ENCODE data around the gene GPC4. TPM values are rescaled to one million over a fixed set of nuclear protein-coding genes. Genes with fewer than 3 reads are reported as not detected.

GPC4 gene
- total and polyA plus RNA-seq, 5 donors from 2014 or later = not detected

DNA sequence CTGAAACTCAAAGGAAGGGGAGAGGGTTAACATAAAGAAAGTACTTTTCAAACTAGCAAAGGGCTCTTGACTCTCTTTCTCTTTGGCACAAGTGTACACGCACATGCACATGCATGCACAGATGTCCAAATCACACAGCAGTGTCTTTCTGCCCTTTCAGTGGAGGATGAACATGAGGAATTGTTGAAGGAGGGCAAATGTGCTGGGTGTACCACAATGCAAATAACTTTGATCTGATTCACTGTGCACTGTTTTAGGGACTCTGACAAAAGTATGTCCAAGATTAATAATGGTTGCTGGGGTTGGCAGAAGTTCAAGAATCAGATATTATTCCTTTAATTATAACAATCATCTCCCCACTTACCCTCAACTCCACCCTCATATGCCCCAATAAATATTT lies 93.8 kb downstream of the GPC4 start:
- Histone ChIP-seq H3K4me3 (ENCODE audit: low read depth, low read length) (no peak overlapping the region), H3K36me3 (ENCODE audit: control insufficient read depth, insufficient read depth, low read length) (no peaks in the 10 kb centered on the region), H3K27me3 (ENCODE audit: control insufficient read depth, insufficient read depth, low read length) (no peaks in the 10 kb centered on the region), H3K27ac (ENCODE audit: insufficient read depth, low read length, poor library complexity, severe bottlenecking) (no peak overlapping the region), H3K9me3 (ENCODE audit: control insufficient read depth in 2 of 2, low read length in 2 of 2) (no peaks in the 10 kb centered on the region), H3K4me1 (ENCODE audit: control insufficient read depth, insufficient read depth, low read length, poor library complexity, severe bottlenecking) (no peaks in the 10 kb centered on the region)
- Mint-ChIP-seq H3K27ac (no peak overlapping the region), H3K27me3 (no peaks in the 10 kb centered on the region), H3K4me1 (no peaks in the 10 kb centered on the region), H3K9me3 (peaks cover 0 to 3% (median 0%) of the 10 kb centered on the region in 7 donors), H3K36me3 (no peaks in the 10 kb centered on the region), H3K4me3 (no peak overlapping the region)
- DNase-seq (no peak), ATAC-seq (ENCODE audit: low read depth in 2 of 2) (no peak)

DNA sequence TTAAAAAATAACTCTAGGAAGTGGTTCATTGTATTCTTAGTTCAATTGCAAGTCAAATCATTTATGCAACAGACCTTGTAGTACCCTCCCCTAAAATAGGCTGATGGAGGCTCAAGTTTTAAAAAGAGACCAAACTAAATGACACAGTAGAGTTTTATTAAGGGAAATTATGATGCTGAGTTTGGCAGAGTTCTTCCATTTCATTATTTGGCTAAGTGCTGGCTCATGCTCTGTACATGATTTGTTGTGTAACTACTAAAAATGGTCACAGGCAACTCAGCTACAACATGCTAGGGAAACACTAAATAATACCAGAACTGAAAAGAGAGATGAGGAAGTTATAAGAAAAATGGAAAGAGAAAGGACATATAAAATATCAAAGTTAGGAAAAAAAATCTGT lies 101.0 kb downstream of the GPC4 start:
- no peaks in the 10 kb centered on the region for H3K9me3 ChIP-seq (ENCODE audit: control insufficient read depth in 2 of 2, low read length in 2 of 2)
- H3K4me3 ChIP-seq (ENCODE audit: low read depth, low read length) = no peak overlapping the region
- no peaks in the 10 kb centered on the region for H3K27me3 Mint-ChIP-seq
- H3K9me3 Mint-ChIP-seq = peaks cover 0 to 1% (median 0%) of the 10 kb centered on the region in 7 donors
- no peaks in the 10 kb centered on the region for H3K36me3 ChIP-seq (ENCODE audit: control insufficient read depth, insufficient read depth, low read length)
- no peaks in the 10 kb centered on the region for H3K27me3 ChIP-seq (ENCODE audit: control insufficient read depth, insufficient read depth, low read length)
- no peak overlapping the region for H3K27ac Mint-ChIP-seq
- no peaks in the 10 kb centered on the region for H3K36me3 Mint-ChIP-seq
- no peak for ATAC-seq (ENCODE audit: low read depth in 2 of 2)
- no peaks in the 10 kb centered on the region for H3K4me1 Mint-ChIP-seq
- no peaks in the 10 kb centered on the region for H3K4me1 ChIP-seq (ENCODE audit: control insufficient read depth, insufficient read depth, low read length, poor library complexity, severe bottlenecking)
- DNase-seq = no peak
- no peak overlapping the region for H3K4me3 Mint-ChIP-seq
- H3K27ac ChIP-seq (ENCODE audit: insufficient read depth, low read length, poor library complexity, severe bottlenecking) = no peak overlapping the region

DNA sequence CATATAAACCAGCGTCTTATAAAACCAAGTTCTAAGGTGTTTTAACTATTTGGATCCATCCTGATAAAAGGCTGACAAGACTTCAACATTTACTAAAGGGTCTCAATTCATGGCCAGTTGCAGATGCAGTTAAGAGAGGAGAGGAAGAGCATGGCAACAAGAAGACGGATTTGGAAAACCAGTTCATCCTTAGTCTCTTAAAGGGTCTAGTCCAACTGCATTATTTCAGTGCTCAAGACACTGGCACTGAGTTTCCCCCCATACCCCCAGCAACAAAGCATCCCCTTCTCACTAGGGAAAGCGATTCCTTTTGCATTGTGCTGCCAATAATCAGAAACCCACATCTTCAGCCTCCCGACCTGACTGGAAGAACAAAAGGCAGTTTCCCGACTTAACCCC lies 106.8 kb downstream of the GPC4 start:
- no peak overlapping the region for H3K4me3 ChIP-seq (ENCODE audit: low read depth, low read length)
- H3K36me3 ChIP-seq (ENCODE audit: control insufficient read depth, insufficient read depth, low read length) = no peaks in the 10 kb centered on the region
- Mint-ChIP-seq H3K9me3 (no peaks in the 10 kb centered on the region), H3K4me1 (no peaks in the 10 kb centered on the region), H3K27me3 (no peaks in the 10 kb centered on the region), H3K36me3 (no peaks in the 10 kb centered on the region), H3K4me3 (no peak overlapping the region), H3K27ac (no peak overlapping the region)
- no peaks in the 10 kb centered on the region for H3K4me1 ChIP-seq (ENCODE audit: control insufficient read depth, insufficient read depth, low read length, poor library complexity, severe bottlenecking)
- DNase-seq (no peak), ATAC-seq (ENCODE audit: low read depth in 2 of 2) (no peak)
- H3K27ac ChIP-seq (ENCODE audit: insufficient read depth, low read length, poor library complexity, severe bottlenecking) = no peak overlapping the region
- no peaks in the 10 kb centered on the region for H3K27me3 ChIP-seq (ENCODE audit: control insufficient read depth, insufficient read depth, low read length)
- H3K9me3 ChIP-seq (ENCODE audit: control insufficient read depth in 2 of 2, low read length in 2 of 2) = no peaks in the 10 kb centered on the region

DNA sequence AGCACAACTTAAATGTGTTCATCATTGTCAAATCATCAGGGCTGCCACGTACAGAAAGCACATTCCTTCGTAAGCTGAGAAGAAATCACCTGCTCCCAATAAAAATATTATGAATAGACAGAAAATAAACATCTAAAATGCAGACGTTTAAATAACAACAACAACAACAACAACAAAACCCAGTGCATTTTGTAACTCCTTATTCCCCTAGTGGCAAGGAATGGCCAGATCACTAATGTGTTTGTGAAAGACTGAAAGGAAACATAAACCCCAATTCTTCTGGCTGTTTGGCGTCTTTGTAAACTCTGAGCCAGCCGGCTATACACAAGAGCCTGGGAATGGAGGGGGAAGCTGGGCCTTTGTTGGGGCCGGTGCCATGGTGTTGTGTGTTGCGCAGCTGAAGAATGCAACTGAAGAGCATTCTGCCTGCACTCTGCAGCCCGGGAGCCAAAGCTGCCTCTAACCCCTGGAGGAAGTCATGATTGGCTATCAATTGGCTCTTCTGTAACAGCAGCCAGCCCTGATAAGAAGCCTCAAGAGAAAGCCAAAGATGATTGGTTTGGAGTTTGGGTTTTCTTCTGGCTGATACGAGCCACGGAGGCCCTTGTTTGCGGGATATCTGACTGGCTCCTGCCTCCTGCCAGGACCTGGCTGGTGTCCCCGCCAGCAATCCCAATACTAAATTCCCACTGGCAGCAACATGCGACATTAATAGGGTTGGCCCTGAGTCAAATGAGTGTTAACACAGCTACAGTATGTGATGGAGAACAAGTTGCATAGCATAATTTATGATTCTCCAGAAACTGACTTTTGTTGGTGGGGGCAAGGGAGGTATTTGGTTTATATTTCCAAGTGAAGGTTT lies 107.4 kb downstream of the GPC4 start:
- Mint-ChIP-seq H3K4me3 (no peak overlapping the region), H3K27me3 (no peaks in the 10 kb centered on the region), H3K36me3 (no peaks in the 10 kb centered on the region), H3K4me1 (no peaks in the 10 kb centered on the region), H3K27ac (no peak overlapping the region), H3K9me3 (no peaks in the 10 kb centered on the region)
- H3K9me3 ChIP-seq (ENCODE audit: control insufficient read depth in 2 of 2, low read length in 2 of 2) = no peaks in the 10 kb centered on the region
- ATAC-seq (ENCODE audit: low read depth in 2 of 2) (no peak), DNase-seq (no peak)
- H3K4me1 ChIP-seq (ENCODE audit: control insufficient read depth, insufficient read depth, low read length, poor library complexity, severe bottlenecking) = no peaks in the 10 kb centered on the region
- H3K36me3 ChIP-seq (ENCODE audit: control insufficient read depth, insufficient read depth, low read length) = no peaks in the 10 kb centered on the region
- H3K4me3 ChIP-seq (ENCODE audit: low read depth, low read length) = no peak overlapping the region
- no peaks in the 10 kb centered on the region for H3K27me3 ChIP-seq (ENCODE audit: control insufficient read depth, insufficient read depth, low read length)
- no peak overlapping the region for H3K27ac ChIP-seq (ENCODE audit: insufficient read depth, low read length, poor library complexity, severe bottlenecking)

DNA sequence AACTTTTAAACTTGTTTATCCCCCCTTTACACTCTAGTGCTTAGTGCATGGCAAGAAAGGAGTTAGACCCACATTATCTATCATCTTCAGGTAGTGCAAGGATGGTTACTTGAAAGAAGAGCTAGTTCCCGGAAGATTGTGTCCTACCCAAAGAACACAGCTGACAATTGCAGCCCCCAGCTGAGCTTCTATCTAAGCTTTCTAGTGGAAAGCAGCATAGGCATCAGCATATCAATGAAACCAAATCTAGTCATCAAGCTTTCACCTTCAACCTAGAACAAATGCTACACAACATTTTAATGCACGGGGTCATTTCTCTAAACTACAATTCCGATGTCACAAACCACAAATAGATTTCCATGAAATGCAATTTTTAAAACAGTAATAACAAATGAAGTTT lies 108.2 kb downstream of the GPC4 start:
- ATAC-seq (ENCODE audit: low read depth in 2 of 2) = no peak
- no peak overlapping the region for H3K4me3 ChIP-seq (ENCODE audit: low read depth, low read length)
- no peak overlapping the region for H3K4me3 Mint-ChIP-seq

DNA sequence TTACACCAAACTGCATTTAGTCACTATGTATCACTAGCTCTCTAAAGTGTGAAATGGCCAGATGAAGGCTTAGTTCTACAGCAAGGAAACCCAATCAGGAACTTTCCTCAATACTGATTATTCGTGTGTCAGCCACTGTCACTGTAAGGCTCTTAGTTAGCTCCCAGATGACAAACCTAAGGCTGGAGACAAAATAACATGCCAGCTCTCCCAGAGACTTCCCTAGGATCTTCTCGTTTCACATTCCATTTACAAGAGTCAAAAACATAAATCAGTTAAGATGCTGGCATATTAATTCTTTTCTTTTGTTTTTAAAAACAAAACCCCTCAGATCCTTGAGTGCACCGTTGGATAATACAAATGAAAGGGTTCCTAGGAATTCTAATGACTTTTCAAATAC lies 109.0 kb downstream of the GPC4 start:
- H3K9me3 ChIP-seq (ENCODE audit: control insufficient read depth in 2 of 2, low read length in 2 of 2) = no peaks in the 10 kb centered on the region
- Mint-ChIP-seq H3K36me3 (no peaks in the 10 kb centered on the region), H3K4me3 (no peak overlapping the region), H3K27me3 (no peaks in the 10 kb centered on the region), H3K9me3 (no peaks in the 10 kb centered on the region), H3K27ac (no peak overlapping the region), H3K4me1 (no peaks in the 10 kb centered on the region)
- ATAC-seq (ENCODE audit: low read depth in 2 of 2) (no peak), DNase-seq (no peak)
- no peak overlapping the region for H3K27ac ChIP-seq (ENCODE audit: insufficient read depth, low read length, poor library complexity, severe bottlenecking)
- no peak overlapping the region for H3K4me3 ChIP-seq (ENCODE audit: low read depth, low read length)
- H3K27me3 ChIP-seq (ENCODE audit: control insufficient read depth, insufficient read depth, low read length) = no peaks in the 10 kb centered on the region
- no peaks in the 10 kb centered on the region for H3K36me3 ChIP-seq (ENCODE audit: control insufficient read depth, insufficient read depth, low read length)
- H3K4me1 ChIP-seq (ENCODE audit: control insufficient read depth, insufficient read depth, low read length, poor library complexity, severe bottlenecking) = no peaks in the 10 kb centered on the region

More for the DNA sequence above, 108.2 kb downstream of the GPC4 start:
- no peaks in the 10 kb centered on the region for H3K36me3 ChIP-seq (ENCODE audit: control insufficient read depth, insufficient read depth, low read length)
- H3K27me3 ChIP-seq (ENCODE audit: control insufficient read depth, insufficient read depth, low read length) = no peaks in the 10 kb centered on the region
- H3K4me1 ChIP-seq (ENCODE audit: control insufficient read depth, insufficient read depth, low read length, poor library complexity, severe bottlenecking) = no peaks in the 10 kb centered on the region
- Mint-ChIP-seq H3K27me3 (no peaks in the 10 kb centered on the region), H3K4me1 (no peaks in the 10 kb centered on the region), H3K9me3 (no peaks in the 10 kb centered on the region), H3K36me3 (no peaks in the 10 kb centered on the region), H3K27ac (no peak overlapping the region)
- DNase-seq = no peak
- H3K9me3 ChIP-seq (ENCODE audit: control insufficient read depth in 2 of 2, low read length in 2 of 2) = no peaks in the 10 kb centered on the region
- H3K27ac ChIP-seq (ENCODE audit: insufficient read depth, low read length, poor library complexity, severe bottlenecking) = no peak overlapping the region

DNA sequence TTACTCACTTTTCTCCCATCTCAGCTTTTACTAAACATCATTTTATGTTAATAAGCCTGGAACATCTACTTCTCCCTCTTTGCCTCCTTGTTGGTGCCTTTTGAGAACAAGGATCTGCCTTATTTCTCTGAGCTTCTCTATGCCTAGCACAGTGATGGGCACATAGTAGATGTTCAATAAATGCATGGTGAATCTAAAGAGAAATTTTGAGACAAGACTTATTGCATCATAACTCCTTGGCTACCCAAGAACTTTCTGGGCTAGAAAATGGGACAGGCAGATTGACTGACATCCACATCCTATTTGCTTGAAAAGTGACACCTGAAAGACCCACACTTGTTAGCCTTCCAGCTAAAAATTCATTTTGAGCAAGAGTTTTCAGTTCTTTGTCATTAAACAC lies 109.9 kb downstream of the GPC4 start:
- Histone ChIP-seq H3K36me3 (ENCODE audit: control insufficient read depth, insufficient read depth, low read length) (no peaks in the 10 kb centered on the region), H3K27ac (ENCODE audit: insufficient read depth, low read length, poor library complexity, severe bottlenecking) (no peak overlapping the region), H3K4me1 (ENCODE audit: control insufficient read depth, insufficient read depth, low read length, poor library complexity, severe bottlenecking) (no peaks in the 10 kb centered on the region), H3K4me3 (ENCODE audit: low read depth, low read length) (no peak overlapping the region), H3K27me3 (ENCODE audit: control insufficient read depth, insufficient read depth, low read length) (no peaks in the 10 kb centered on the region), H3K9me3 (ENCODE audit: control insufficient read depth in 2 of 2, low read length in 2 of 2) (no peaks in the 10 kb centered on the region)
- Mint-ChIP-seq H3K27ac (no peak overlapping the region), H3K27me3 (no peaks in the 10 kb centered on the region), H3K36me3 (no peaks in the 10 kb centered on the region), H3K4me1 (no peaks in the 10 kb centered on the region), H3K9me3 (no peaks in the 10 kb centered on the region), H3K4me3 (no peak overlapping the region)
- ATAC-seq (ENCODE audit: low read depth in 2 of 2) (no peak), DNase-seq (no peak)

DNA sequence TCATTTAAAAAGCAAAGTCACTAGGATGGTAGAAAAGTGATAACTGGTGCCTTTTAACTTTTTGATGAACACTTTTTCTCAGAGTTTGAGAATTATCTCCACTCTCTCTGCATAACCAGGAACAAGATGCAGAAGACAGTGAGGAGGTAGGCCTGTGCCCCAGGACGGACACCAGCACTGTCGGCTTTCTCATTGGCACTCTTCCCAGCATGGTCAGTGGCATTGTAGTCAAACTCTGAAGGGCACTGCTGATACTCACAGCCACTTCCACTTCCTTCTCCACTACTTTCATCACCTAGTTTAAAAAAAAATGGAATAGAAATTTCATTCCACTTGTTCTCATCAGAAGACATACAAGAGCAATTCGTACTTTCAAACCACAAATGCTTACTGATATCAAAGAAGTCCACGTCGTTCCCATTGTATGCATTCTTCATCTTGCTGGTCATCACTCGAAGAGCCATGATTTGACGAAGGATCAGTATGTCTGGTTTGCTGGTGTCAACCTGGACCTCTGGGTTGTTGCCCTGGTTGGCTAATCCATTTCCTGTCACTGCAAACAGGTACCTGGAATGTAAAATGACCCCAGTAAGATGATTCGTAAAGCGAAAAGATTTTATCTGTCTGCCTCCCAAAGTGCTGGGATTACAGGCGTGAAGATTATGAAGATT lies 112.4 kb downstream of the GPC4 start:
- ATAC-seq (ENCODE audit: low read depth in 2 of 2) (no peak), DNase-seq (no peak)
- Histone ChIP-seq H3K4me3 (ENCODE audit: low read depth, low read length) (no peak overlapping the region), H3K36me3 (ENCODE audit: control insufficient read depth, insufficient read depth, low read length) (no peaks in the 10 kb centered on the region), H3K27me3 (ENCODE audit: control insufficient read depth, insufficient read depth, low read length) (no peaks in the 10 kb centered on the region), H3K27ac (ENCODE audit: insufficient read depth, low read length, poor library complexity, severe bottlenecking) (no peak overlapping the region), H3K4me1 (ENCODE audit: control insufficient read depth, insufficient read depth, low read length, poor library complexity, severe bottlenecking) (no peaks in the 10 kb centered on the region), H3K9me3 (ENCODE audit: control insufficient read depth in 2 of 2, low read length in 2 of 2) (no peaks in the 10 kb centered on the region)
- Mint-ChIP-seq H3K9me3 (no peaks in the 10 kb centered on the region), H3K27ac (no peak overlapping the region), H3K36me3 (no peaks in the 10 kb centered on the region), H3K27me3 (no peaks in the 10 kb centered on the region), H3K4me1 (no peaks in the 10 kb centered on the region), H3K4me3 (no peak overlapping the region)
